ENCODE measurements around the gene EID2B. TPM values are rescaled to one million over a fixed set of nuclear protein-coding genes. Genes with fewer than 3 reads are reported as not detected.

EID2B gene
- 1 to 10 TPM; 1.2 to 6.3 (median 2.4) TPM for total RNA-seq

DNA sequence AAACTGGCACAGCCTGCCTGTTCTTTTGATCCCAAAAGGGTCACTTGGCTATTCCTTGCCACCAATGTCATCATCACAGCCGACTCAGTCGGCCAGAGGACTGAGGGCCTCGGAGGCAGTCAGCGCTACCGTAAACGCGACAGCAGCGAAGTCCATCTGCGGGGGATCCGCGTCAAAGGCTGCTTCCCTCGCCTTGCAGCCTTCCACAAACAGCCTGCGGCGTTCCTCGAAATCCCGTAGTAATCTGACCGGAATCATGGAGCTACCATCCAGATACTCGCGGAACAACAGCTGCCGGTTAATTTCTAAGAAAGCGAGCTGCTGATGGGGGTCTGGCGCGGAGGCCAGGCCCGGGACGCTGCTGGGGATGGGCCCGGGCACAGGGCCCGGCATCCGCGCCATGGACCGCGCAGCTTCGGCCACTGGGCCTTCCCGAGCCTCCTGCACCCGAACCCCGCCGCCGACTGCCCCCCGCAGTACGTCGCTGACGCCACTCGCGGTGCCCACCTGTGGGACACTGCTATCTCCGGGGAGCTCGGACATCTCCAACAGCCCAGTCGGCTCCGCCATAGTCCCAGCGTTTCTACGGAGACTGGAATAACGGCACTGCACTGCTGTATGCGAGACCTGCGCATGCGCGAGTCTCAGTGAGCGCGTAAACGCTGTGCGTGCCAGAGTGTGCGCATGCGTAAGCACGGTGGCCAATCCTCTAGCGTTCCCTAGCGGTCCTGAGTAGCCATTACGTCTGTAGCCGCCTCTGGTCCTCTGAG is at the start of gene EID2B:
EID2B (minus strand) TSS at position 620 of the 770 bp plus-strand sequence; CDS start at position 570, 50 bp downstream.
- Histone ChIP-seq H3K9me3 (no peaks in the 10 kb centered on the region), H3K4me3 (peak within 1 kb of the TSS; percentile 82 to 99 (median 86)), H3K27me3 (no peaks in the 10 kb centered on the region), H3K36me3 (no peaks in the 10 kb centered on the region), H3K27ac (peak within 1 kb of the TSS; percentile 75 to 89 (median 86)), H3K4me1 (peaks cover 10 to 19% (median 17%) of the 10 kb centered on the region in 4 donors)
- DNase-seq (peak; percentile 92 to 97), ATAC-seq (ENCODE audit: low FRiP score in 2 of 2) (peak; percentile 97 to 99)
- TF ChIP-seq EP300 (IDR thresholded peaks at IDR 0.05), result no peak
- peak in 2 of 4 donors; percentile 47 to 76 for TF ChIP-seq POLR2A (IDR thresholded peaks at IDR 0.05)
- peak in 1 of 2 donors; percentile 88 for TF ChIP-seq POLR2AphosphoS5 (IDR thresholded peaks at IDR 0.05)
- TF ChIP-seq CTCF (IDR thresholded peaks at IDR 0.05), result peak; percentile 98 to 100 (median 98)
- 0 to 1% methylated on average over 33 to 49 of the region's 65 CpGs for WGBS, 2 donors

DNA sequence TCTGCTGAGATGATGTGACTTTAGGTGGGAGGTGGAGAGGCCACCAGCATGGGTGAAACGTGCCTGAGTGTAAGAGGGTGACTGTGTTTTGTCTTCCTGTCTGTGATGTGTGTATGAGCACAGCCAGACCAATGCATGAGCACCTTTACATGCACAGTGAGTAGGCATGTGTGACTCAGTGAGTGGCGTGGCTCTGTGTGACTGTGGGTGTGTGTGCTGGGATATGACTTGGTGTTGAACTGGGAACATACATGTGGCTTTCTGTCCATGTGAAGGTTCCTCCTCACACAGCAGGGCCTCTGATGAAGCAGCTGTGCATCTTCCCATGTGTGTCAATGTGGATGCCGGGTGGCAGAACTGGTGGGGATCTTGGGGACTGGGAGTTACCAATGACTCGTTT is 49.8 kb upstream of the EID2B start:
- Histone ChIP-seq H3K36me3 (no peaks in the 10 kb centered on the region), H3K27ac (no peak overlapping the region), H3K4me1 (no peaks in the 10 kb centered on the region), H3K27me3 (no peaks in the 10 kb centered on the region), H3K4me3 (no peak overlapping the region), H3K9me3 (peaks cover 0 to 5% (median 0%) of the 10 kb centered on the region in 4 donors)
- ATAC-seq (ENCODE audit: low FRiP score in 2 of 2) (no peak), DNase-seq (no peak)
- no peak for TF ChIP-seq EP300 (IDR thresholded peaks at IDR 0.05)
- no peak for TF ChIP-seq POLR2A (IDR thresholded peaks at IDR 0.05)
- no peak for TF ChIP-seq CTCF (IDR thresholded peaks at IDR 0.05)
- 31 to 70% methylated on average over 3 to 4 of the region's 4 CpGs for WGBS, 2 donors

DNA sequence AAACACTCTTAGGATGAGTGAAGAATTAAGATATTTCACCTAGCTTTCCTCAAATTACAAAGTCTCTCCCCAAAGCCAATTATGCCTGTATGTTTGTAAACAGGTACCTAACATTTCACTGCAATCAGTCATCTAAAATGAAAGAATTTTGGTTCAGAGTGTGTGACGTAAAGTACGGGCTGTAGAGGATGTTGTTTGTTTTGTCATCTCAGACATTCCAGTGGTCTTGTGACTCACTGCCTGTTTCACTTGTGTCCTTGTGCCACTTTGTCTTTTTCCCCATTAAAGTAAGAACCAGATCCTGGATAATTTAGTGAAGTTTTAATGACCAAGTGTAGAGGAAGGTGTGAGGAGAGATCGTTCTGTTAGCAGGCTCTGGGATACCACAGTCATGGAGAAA is 36.0 kb upstream of the EID2B start:
- ATAC-seq (ENCODE audit: low FRiP score in 2 of 2) (no peak), DNase-seq (no peak)
- Histone ChIP-seq H3K9me3 (peaks cover 0 to 10% (median under 1%) of the 10 kb centered on the region in 4 donors), H3K4me3 (no peak overlapping the region), H3K36me3 (no peaks in the 10 kb centered on the region), H3K27me3 (no peaks in the 10 kb centered on the region), H3K4me1 (no peaks in the 10 kb centered on the region), H3K27ac (no peak overlapping the region)
- no peak for TF ChIP-seq POLR2A (IDR thresholded peaks at IDR 0.05)
- TF ChIP-seq EP300 (IDR thresholded peaks at IDR 0.05), result no peak
- TF ChIP-seq POLR2AphosphoS5 (IDR thresholded peaks at IDR 0.05), result no peak
- no peak for TF ChIP-seq CTCF (IDR thresholded peaks at IDR 0.05)
- WGBS, 2 donors, result 42 to 45% methylated on average over 3 of the region's 3 CpGs

DNA sequence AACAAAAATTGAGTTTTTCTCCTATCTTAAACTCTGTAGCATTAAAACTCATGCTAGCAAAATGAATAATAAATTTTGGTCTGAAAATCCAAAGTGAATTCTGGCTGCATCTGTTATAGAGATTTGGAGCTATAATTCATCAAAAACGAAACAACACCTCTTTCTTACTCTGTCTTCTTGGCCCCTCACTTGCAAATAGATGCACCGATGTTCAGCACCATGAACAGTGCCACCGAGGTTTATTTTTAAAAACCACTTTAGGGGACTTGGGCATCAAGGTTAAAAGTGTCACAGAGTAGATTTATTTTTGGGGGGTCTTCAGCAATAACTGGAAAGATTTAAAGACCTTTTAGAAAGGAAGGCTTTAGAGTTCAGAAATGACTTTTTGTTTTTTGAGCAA is 33.4 kb upstream of the EID2B start:
- no peaks in the 10 kb centered on the region for H3K36me3 ChIP-seq
- H3K27me3 ChIP-seq, result no peaks in the 10 kb centered on the region
- H3K9me3 ChIP-seq, result no peaks in the 10 kb centered on the region
- no peak overlapping the region for H3K4me3 ChIP-seq
- 48 to 59% methylated on average over 3 of the region's 3 CpGs for WGBS, 2 donors
- ATAC-seq (ENCODE audit: low FRiP score in 2 of 2) (no peak), DNase-seq (no peak)
- H3K27ac ChIP-seq, result no peak overlapping the region
- TF ChIP-seq POLR2A (IDR thresholded peaks at IDR 0.05) (no peak), CTCF (IDR thresholded peaks at IDR 0.05) (no peak), POLR2AphosphoS5 (IDR thresholded peaks at IDR 0.05) (no peak), EP300 (IDR thresholded peaks at IDR 0.05) (no peak)
- H3K4me1 ChIP-seq, result no peaks in the 10 kb centered on the region

GRCh38 chr19:39563408-39563807 is 30.8 kb upstream of the EID2B start:
- H3K27me3 ChIP-seq, result no peaks in the 10 kb centered on the region
- H3K36me3 ChIP-seq, result no peaks in the 10 kb centered on the region
- DNase-seq, result no peak
- TF ChIP-seq POLR2A (IDR thresholded peaks at IDR 0.05) (no peak), POLR2AphosphoS5 (IDR thresholded peaks at IDR 0.05) (no peak), CTCF (IDR thresholded peaks at IDR 0.05) (no peak), EP300 (IDR thresholded peaks at IDR 0.05) (no peak)
- H3K4me1 ChIP-seq, result peaks cover 0 to 5% (median 0%) of the 10 kb centered on the region in 4 donors
- no peak overlapping the region for H3K4me3 ChIP-seq
- no peak for ATAC-seq (ENCODE audit: low FRiP score in 2 of 2)
- H3K27ac ChIP-seq, result no peak overlapping the region
- WGBS, 2 donors, result 89 to 100% methylated on average over 2 of the region's 2 CpGs
- H3K9me3 ChIP-seq, result no peaks in the 10 kb centered on the region

Measured in upper lobe of left lung (tissue), 6 donors.